T follicular helper cell (primary cell): ENCODE data around the gene SGPL1.

Source experiments
- DNase-seq: peaks from one replicate; pipeline ENCODE4 v3.0.0-alpha.2; 2020; ENCODE audit warnings: low read depth

SGPL1 gene

DNA sequence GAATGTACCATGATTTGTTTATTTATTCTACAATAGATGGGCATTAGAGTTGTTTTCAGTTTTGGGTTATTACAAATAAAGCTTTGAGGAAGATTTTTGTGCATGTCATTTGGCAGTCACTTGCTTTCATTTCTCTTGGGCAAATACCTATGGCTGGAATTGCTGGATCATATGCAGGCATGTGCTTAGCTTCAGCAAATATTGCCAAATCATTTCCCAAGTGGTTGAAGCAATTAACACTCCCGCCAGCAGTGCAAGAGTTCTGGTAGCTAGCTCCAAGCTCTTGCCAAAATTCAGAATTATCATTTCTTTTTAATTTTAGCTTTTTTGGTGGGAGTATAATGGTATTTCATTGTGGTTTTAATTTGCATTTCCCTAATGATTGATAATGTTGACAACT lies 105.5 kb downstream of the SGPL1 start:
- no peak for DNase-seq

DNA sequence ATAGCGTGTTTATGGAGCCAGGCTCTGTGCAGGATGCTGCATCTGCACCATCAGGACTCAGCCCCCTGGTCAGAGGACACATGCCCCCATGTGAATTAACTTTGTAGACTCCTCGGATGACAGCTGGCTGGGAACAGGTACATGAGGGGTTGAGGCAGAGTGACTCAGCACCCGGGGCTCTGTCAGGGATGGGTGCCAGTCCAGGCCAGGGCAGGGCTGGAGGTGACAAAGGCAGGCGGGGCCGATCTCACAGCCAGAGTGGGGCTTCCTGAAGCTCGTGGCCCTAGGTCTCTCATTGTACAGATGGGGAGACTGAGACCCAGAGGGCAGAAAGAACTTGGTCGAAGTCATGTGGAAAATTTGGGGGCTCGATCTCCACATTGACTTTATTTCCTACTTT lies 107.9 kb downstream of the SGPL1 start:
- DNase-seq, result no peak

DNA sequence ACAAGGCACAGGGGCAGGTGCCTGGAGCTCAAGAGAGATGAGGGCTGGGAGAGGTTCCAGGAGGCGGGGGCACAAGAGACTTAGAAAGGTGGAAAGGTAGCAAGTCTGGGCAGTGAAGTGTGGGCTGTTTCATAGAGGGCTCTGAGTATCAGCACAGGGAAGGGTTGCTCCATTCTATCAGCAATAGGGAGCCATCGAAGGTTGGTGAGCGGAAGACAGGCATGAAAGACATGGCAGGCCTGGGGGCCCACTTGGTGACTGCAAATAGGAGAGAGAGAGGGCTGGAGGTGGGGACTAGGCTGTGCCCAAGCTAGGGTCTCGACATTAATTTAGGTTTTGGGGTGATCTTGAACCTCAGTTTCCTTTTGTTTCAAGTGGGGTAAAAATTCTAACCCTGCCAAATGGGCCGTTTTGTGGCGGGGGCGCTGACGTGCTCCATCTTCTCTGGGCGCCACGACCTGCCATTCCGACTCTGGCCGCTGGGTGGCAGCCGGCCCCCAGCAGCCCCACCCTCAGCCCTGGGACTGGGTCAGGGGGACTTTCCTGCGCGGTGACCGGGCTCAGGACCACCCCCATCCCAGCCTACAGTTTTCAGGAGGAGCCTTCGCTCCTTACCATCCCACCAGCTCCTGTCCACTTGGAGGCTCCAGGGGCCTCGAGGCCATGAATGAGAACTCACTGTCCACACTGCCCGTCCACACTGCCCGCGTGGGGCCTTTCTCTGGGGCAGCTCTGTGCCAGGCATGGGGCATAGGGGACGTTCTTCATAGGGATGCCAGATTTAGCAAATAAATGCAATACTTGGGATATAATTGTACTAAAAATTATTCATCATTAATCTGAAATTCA lies 109.9 kb downstream of the SGPL1 start:
- DNase-seq, result peak; percentile 22

DNA sequence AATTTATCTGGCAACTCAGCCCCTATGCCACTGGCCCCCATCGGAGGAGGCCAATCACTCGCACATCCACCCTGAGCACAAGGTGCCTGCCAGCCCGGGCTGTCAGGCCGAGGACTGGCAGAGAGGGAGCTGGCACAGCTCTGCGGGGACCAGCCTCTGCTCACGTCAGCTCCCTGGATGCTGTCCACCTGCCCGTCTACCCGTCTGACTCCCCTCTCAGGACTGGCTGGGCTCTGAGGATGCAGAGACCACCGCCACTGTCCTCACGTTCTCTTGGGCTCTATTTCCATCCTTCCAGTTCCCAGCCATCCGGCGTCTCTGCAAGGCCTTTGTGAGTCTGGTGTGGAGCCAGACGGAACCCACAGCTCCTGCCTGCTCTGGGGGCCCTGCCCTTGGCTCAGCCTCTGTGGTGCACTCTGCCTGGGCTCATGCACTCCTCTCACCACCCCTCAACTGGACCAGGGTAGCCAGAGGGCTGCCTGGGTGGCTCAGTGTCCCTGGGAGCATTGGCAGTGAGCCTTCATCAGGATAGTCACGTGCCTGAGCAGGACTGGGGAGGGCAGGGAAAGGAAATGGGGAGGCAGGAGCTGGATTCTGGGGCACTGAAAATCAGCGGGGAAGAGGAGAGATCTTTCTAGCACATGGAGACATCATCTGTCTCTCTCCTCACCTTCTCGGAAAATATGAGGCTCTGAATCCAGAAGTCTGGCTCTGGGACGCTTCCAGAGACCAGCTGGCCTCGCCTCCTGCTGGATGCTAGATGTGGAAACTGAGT lies 110.7 kb downstream of the SGPL1 start:
- DNase-seq, result no peak

DNA sequence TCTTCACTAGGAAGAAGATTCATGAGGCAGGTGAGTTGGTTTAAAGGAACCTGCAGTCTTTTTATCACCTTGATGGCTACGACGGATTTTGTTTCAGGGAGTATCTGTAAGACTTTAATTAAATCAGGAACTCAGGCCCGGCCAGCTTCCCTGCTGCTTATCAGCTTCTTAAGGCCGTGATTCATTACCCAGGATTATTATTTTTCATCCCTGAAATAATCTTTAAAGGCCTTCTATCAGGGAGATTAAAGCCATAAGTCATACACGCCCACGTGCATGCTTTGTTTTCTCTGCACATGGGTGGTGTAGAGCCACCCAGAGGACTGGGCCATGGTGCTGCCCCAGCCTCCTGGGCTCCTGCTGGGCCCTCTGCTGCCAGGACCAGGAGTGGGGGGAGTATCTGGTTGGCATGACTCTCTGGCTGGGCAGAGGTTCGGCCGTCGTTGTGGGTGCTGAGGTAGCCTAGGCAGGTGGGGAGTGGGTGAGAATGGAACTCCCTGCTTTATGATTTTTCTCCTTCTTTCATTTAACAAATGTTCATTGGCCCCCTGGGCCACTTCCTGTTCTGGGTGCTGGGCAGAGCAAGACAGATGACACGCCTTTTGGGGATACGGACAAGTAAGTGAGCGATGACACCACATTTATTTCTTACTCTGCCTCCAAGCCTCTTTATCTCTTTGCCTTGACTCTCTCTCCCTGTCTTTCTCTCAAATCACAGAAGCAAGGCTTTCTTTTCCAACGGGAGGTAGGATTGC lies 111.6 kb downstream of the SGPL1 start:
- no peak for DNase-seq

DNA sequence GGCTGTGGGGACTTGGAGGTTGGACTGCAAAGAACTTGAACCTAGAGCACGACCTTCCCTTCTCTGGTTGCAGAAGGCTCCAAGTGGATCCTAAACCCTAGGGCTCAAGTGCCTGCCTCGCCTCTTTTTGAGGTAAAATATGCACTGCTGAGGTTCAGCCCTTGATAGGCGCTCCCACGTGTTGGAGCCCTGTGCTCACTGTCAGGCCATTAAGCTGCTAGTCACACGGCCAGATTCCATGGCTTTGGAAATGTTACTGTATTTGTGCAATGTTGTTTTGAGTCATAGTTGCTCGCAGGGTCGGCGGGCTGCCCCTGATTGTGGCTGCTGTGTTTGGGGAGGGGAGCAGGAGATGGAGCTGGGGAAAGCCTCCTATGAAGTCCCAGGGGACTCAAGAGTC lies 112.4 kb downstream of the SGPL1 start:
- no peak for DNase-seq

DNA sequence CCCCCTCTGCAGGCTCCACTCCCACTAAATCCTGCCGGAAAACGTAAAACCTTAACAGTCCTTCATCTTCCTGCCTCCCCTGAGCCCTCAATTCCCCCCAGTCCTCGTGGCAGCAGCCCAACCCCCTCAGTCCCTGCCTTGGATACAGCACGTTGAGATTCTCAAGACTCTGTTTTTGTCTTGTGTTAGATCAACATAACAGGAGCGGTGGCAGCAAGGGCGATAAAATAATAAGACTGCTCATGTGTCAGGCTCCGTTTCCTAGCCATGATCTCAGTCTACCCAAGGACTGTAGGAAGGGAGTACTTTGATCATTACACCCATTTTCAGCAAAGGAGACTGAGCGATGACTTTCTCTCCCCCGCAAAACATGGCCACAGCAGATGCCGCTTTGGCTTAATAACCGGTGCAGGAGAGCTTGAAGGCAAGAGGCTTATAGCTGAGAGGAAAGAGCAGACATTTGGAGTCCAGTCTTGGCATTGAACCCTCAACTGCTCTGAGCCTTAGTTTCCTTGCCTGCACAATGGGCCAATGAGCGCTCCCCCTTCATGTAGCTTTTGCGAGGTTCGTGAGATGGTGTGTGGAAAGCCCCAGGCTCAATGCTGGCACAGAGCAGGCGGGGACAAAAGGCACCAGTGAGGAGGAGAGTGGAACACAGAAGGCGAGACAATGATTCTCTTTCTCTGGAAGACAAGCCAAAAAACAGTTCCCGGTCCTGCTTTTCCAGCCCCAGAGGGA lies 114.7 kb downstream of the SGPL1 start:
- DNase-seq, result no peak
